GM12801 (cell line): ENCODE results near the gene TECPR2.

Source experiments
- CTCF ChIP-seq: IDR thresholded peaks from one replicate; pipeline ENCODE4 v1.5.1; 2011; ENCODE audit warnings: control low read depth; ENCODE audit not compliant: insufficient read length; ENCODE audit errors: extremely low read depth

TECPR2 gene

DNA sequence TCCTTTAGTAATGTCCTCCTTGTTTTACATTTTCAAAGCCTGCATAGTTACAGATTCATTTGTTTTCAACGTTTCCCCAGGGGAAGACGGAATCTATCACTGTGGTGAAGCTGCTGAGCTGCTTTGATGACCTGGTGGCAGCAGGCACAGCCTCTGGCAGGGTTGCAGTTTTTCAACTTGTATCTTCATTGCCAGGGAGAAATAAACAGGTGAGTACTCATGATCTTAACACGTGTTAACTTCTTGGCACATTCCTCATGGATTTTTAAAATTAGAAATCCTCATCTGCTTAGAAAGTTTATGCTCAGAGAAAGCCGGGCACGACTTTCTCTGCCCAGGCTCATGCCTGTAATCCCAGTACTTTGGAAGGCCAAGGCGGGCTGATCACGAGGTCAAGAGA lies 44.5 kb downstream of the TECPR2 start:
- no peak for TF ChIP-seq CTCF

DNA sequence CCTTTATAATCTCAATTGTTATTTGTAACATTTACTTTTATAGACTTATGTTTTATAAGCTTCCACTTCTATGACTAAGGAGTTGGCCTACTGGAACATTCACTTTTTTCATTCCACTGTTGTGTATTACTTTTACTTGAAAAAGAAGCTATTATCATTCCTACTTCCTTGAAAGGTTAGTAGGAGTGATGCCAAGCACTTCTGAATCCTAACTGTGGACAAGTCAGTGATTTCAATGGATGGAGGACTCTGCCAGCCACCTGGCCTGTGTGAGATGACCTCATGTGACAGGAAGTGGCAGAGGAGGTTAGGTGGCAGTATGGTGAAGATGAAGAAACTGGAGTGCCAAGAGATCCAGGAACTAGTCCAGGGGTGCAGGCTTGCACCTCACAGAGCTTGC lies 46.0 kb downstream of the TECPR2 start:
- no peak for TF ChIP-seq CTCF

DNA sequence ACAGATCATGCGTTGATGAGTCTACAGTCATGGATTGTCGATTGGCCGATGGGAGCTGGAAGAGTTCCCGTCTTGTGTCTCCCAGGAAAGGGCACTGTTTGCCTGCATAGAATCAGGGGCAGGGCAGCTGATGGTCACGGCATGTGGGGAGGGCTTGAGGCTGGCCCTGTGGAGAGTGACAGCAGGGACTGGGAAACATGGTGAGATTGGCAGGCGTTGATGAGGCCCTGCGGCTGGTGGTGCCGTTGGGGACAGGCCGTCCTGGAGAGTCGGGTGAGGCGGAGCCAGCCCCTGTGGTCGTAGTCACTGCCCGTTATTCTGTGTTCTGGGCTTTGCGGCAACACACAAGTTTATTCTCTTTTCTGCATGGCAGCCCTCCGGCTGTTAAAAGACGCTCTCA lies 52.9 kb downstream of the TECPR2 start:
- no peak for TF ChIP-seq CTCF

DNA sequence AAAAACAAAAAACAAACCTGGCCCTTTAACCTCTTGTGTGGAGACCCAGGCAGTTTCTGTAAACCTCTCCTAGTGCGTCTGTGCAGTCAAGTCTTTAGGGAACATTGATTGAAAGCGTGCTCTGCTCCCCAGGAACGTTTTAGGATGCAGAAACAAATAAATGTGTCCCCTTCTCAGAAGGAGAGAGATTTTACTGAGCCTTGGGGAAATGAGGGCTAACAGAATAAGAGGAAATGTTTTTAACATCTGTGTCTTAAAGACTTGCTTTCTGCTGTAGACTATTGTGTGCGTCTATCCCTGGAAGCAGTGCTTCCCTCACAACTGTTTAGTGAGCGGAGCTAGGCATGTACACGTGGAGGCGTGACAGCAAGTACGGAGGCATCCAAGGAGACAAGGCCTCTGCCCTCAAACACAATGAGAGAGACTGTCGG lies 54.3 kb downstream of the TECPR2 start:
- no peak for TF ChIP-seq CTCF

- TF ChIP-seq CTCF = no peak
Measured at GRCh38 chr14:102417646-102418045, 54.9 kb downstream of the TECPR2 start.

GRCh38 chr14:102418169-102418852 lies 55.6 kb downstream of the TECPR2 start:
- TF ChIP-seq CTCF = no peak

- no peak for TF ChIP-seq CTCF
Measured at GRCh38 chr14:102418853-102419240, 56.1 kb downstream of the TECPR2 start.

DNA sequence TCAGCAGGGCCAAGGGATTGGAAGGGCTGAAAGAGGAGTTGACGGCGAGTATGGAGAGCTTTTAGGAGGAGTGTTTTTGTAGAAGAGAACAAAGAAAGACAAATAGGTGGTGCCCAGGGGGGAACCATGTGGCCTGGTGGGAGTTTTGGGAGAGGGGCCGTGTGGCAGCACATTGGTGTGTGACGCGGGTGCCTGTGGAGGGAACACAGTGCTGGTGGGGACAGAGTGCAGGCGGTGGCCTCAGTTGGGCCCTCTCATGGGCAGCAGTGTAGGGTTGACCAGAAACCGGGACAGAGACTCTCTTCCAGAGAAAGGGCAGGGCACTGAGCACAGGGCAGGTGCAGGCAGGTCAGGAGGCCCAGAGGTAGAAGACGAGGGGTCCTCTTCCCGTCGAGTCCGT lies 56.5 kb downstream of the TECPR2 start:
- TF ChIP-seq CTCF = no peak
